Epithelial cell of esophagus (primary cell): ENCODE results near the gene TACC3.

Source experiments
- DNase-seq: peaks from one replicate; pipeline ENCODE4 v3.0.0; 2010; ENCODE audit warnings: low read depth
- H3K4me3 ChIP-seq: 2 replicates; pipeline ENCODE4 v1.5.1; 2011; ENCODE audit warnings: mild to moderate bottlenecking, low read length, control low read depth
- TF ChIP-seq, protein P1 (sequence below): IDR thresholded peaks from 2 replicates; pipeline ENCODE4 v1.5.1; 2011; ENCODE audit warnings: low read depth, mild to moderate bottlenecking, low read length, control low read depth, inconsistent platforms; ENCODE audit not compliant: insufficient read depth; ENCODE audit errors: missing control alignments

Gene TACC3

DNA sequence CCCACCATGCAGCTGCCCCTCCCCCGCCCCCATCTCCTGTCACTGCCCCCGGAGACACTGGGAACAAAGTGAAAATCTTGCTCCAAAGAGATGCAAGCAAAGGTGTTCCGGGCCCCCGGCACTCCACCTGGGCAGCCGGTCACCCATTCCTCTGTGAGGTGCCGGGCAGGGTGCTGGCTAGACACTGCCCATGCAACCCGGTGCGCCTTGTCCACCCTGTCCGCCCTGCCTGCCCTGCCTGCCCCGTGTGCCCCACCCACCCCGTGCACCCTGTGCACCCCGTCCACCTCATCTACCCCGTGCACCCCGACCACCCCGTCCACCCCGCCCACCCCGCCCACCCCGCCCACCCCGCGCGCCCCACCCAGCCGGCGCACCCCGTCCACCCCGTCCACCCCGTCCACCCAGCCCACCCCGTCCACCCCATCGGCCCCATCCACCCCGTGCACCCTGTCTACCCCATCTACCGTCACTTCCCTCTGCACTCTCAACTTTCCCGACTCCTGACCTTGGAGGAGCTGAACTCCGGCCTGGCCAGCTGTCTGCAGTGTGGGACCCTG lies 39.9 kb downstream of the TACC3 start:
- no peak overlapping the region for H3K4me3 ChIP-seq
- TF ChIP-seq, protein P1, sequence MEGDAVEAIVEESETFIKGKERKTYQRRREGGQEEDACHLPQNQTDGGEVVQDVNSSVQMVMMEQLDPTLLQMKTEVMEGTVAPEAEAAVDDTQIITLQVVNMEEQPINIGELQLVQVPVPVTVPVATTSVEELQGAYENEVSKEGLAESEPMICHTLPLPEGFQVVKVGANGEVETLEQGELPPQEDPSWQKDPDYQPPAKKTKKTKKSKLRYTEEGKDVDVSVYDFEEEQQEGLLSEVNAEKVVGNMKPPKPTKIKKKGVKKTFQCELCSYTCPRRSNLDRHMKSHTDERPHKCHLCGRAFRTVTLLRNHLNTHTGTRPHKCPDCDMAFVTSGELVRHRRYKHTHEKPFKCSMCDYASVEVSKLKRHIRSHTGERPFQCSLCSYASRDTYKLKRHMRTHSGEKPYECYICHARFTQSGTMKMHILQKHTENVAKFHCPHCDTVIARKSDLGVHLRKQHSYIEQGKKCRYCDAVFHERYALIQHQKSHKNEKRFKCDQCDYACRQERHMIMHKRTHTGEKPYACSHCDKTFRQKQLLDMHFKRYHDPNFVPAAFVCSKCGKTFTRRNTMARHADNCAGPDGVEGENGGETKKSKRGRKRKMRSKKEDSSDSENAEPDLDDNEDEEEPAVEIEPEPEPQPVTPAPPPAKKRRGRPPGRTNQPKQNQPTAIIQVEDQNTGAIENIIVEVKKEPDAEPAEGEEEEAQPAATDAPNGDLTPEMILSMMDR = no peak
- no peak for DNase-seq

DNA sequence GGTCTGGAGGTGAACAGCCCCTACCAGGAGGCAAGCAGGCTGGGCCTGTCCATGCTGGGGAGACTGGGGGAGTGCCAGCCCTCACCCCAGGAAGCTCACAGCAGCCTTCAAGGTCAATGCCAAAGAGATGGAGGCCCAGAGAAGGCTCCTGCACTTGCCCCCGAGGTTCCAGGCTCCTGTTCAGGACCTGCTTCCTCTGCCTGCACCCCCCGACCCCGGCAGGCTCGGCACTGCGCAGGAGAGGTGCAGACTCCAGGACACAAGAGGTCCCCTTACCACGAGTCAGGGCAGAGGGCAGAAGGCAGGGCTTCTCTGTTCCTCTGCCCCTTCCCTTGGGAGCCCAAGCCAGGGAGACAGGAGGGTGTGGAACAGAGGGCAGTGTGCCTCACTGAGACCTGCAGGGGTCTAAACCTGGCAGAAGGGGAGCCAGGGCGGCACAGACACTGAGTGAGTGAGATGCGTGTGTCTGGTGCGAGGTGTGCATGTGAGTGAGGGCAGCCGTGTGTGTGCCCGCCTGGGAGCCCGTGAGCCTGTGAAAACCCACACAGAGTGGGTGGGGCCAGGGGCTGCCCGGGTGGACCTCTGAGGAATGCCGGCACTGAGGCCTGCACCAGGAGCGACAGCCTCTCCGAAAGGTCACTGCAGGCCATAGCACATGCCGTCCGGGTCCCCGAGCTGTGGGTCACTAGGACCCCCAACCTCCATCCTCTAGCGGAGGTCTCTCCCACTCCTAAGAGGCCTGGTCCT lies 41.1 kb downstream of the TACC3 start:
- no peak overlapping the region for H3K4me3 ChIP-seq
- TF ChIP-seq, protein P1 = no peak

DNA sequence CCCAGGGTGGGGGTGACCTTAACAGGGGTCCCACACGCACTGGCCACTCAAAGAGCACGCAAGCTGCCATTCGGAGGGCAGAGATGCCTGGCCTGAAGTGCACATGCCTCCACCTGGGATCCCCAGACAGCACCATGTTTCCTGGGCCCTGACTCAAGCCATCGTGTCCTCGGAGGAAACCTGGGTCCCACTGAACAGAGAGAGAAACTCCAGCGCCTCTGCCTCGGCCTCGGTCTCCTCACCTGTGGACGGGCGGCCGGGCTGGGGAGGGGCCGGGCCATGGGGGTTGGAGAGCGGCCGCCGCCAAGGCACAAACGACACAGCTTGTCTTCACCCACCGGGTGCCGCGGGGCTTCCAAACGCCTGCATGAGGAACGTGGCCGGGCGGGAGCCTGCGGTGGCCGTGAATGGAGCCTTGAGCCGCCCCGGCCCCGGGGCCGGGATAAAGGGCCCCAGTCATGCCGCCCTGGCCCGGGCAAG lies 41.8 kb downstream of the TACC3 start:
- no peak for DNase-seq
- TF ChIP-seq, protein P1 = no peak
- no peak overlapping the region for H3K4me3 ChIP-seq

More for the DNA sequence above, 41.1 kb downstream of the TACC3 start:
- no peak for DNase-seq

DNA sequence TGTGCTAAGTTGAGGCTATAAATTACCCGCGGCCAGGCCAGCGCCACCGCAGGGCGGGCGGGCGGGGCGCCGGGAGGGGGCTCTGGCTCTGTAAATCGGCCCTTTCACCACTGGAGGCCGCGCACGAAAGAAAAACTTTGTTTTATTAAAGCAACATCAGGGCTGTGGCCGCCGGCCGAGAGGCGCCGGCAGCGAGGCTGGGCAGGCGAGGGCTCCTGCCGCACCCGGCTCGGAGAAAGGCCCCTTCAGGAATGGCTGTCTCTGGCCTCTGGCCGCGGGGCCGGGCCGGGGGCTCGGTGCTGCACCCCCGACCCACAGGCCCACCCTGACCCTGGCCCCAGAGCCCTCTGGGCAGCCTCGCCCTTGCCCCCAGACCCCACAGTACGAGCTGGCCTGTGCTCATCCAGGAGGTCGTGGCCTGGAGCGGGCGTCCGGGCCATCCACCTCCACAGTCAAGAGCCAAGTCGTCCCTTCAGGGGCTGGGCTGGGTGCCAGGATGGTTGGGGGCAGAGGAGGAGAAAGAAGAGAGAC lies 42.3 kb downstream of the TACC3 start:
- TF ChIP-seq, protein P1 = no peak
- DNase-seq = no peak
- no peak overlapping the region for H3K4me3 ChIP-seq

DNA sequence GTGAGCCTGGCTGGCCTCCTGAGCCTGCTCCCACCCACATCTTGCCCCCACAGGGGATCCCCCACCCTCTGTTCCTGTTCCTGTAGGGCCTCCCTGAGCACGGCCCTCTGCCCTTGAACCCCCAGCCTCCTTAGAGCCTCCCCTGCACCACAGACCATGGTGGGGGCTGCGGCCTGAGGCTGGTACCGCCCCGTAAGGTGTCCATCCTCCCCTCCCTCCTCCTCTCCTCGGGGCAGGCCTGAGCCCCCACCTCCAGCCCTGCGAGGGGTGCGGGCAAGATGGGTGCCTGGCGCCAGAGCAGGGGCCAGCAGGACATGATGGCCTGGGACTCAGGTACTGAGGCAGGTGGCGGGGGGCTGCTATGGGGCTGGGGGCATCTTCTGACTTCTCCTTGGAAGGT lies 43.3 kb downstream of the TACC3 start:
- TF ChIP-seq, protein P1 = no peak
- DNase-seq = no peak
- no peak overlapping the region for H3K4me3 ChIP-seq

DNA sequence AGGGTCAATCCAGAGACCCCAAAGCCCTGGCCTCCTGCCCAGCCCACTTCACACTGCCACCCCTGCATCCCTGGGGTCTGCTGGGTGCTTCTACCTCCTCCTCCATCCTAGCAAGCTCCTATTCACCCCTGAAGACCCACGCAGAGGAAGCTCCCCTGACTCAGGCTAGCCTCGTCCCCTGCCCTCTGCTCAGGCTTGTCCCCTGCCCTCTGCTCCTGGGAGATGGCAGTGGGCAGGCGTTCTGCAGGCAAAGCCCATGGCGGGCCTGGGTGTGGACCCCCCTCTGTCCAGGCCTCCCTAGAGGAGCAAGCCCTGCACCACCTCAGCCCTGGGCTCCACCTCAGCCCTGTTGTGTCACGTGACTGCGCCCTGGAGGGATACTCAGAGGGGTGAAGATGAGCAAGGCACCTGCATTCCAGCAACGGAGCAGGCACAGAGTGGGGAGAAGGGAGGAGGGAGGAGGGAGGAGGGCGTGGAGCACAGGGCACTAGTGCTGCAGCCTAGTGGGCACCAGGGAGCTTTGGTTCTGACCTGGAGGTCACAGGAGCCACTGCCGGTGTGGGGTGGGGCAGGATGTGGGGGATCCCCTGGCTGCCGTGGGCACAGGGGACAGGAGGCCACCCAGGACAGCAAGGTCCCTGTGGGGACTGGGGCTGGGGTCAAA lies 44.2 kb downstream of the TACC3 start:
- TF ChIP-seq, protein P1 = no peak
- H3K4me3 ChIP-seq = no peak overlapping the region
- DNase-seq = peak; percentile 39
